SU-DHL-6 (cell line): ENCODE measurements around the gene IQCF2.

Experiments
- EZH2phosphoT487 ChIP-seq: fragments of 200-600 bp; sonication (generic), shearing (Covaris generic); conservative IDR thresholded peaks from 2 replicates; pipeline ENCODE4 v1.6.1; 2018; ENCODE audit warnings: mild to moderate bottlenecking, antibody characterized with exemption, low read length, moderate library complexity, mixed read lengths
- TF ChIP-seq, protein P1 (sequence below): fragments of 200-600 bp; sonication (generic); IDR thresholded peaks from one replicate; pipeline ENCODE4 v1.5.1; 2017; ENCODE audit warnings: antibody characterized with exemption, mild to moderate bottlenecking, low read length, moderate library complexity; ENCODE audit not compliant: insufficient read depth, poor library complexity, severe bottlenecking

DNA sequence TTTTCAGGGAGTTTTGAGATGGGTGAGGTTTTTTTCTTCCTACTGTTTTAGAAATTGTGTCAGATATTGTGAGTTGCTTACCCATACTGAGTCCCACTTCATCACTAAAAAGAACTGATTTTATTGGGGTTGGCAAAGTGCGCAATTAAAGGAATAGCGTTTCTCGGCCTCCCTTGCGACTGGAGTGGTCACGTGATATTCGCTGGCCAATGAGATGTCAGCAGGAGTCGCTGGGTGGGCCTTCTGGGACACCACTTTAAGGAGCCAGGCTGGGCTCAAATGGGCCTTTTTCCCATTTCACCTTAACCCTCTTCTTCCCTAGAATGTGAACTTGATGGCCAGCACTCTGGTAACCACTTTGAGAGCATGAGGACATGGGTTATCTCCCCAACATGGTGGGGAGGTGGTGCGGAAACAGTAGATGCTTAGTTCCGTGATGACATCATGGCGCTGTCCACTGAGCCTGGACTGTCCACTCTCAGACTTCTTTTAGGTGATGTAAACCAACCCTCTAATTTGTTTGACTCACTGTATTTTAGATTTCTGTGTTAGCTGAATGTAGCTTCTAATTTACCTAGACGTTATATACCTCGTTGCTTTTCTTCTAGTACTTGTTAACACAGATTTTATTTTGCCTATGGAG is 27.2 kb downstream of the IQCF2 start:
- TF ChIP-seq, protein P1, sequence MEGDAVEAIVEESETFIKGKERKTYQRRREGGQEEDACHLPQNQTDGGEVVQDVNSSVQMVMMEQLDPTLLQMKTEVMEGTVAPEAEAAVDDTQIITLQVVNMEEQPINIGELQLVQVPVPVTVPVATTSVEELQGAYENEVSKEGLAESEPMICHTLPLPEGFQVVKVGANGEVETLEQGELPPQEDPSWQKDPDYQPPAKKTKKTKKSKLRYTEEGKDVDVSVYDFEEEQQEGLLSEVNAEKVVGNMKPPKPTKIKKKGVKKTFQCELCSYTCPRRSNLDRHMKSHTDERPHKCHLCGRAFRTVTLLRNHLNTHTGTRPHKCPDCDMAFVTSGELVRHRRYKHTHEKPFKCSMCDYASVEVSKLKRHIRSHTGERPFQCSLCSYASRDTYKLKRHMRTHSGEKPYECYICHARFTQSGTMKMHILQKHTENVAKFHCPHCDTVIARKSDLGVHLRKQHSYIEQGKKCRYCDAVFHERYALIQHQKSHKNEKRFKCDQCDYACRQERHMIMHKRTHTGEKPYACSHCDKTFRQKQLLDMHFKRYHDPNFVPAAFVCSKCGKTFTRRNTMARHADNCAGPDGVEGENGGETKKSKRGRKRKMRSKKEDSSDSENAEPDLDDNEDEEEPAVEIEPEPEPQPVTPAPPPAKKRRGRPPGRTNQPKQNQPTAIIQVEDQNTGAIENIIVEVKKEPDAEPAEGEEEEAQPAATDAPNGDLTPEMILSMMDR, result no peak
- TF ChIP-seq EZH2phosphoT487, result no peak
